Measurements from ENCODE around the gene C1orf159. TPM values are rescaled to one million over a fixed set of nuclear protein-coding genes. Genes with fewer than 3 reads are reported as not detected.

C1orf159 gene
- total and polyA plus RNA-seq, 2 experiments from 2014 or later: 11.4 to 13.1 TPM

GRCh38 chr1:1065265-1065939, 50.5 kb downstream of the C1orf159 start:
- TF ChIP-seq EZH2 (IDR thresholded peaks at IDR 0.05; ENCODE audit: insufficient read depth, poor library complexity, severe bottlenecking): no peak
- no peak for TF ChIP-seq EZH2phosphoT487 (IDR thresholded peaks at IDR 0.05; ENCODE audit: insufficient read depth, low read depth)
- Histone ChIP-seq H3K4me1 (ENCODE audit: insufficient read depth) (no peaks in the 10 kb centered on the region), H3K9ac (no peak overlapping the region), H2AFZ (no peak overlapping the region), H3K4me3 (no peak overlapping the region), H3K79me2 (ENCODE audit: insufficient read depth) (no peaks in the 10 kb centered on the region), H4K20me1 (ENCODE audit: insufficient read depth) (no peaks in the 10 kb centered on the region), H3K27me3 (replicated peaks; ENCODE audit: insufficient read depth) (peaks cover 13% of the 10 kb centered on the region), H3F3A (ENCODE audit: insufficient read depth) (no peaks in the 10 kb centered on the region), H3K27ac (no peak overlapping the region), H3K9me2 (ENCODE audit: insufficient read depth) (no peaks in the 10 kb centered on the region), H3K4me2 (ENCODE audit: unreplicated experiment) (no peak overlapping the region), H3K36me3 (ENCODE audit: low read depth) (no peaks in the 10 kb centered on the region), H3K9me3 (ENCODE audit: low read depth) (no peaks in the 10 kb centered on the region)
- DNase-seq: no peak
- WGBS, 2 experiments (ENCODE audit: low coverage in 1 of 2, low lambda C conversion rate in 2 of 2, missing lambda C conversion rate in 2 of 2): 59 to 63% methylated on average over 18 to 20 of the region's 20 CpGs
- in situ Hi-C loops (cut with MboI): no loop called here

- 13 to 16% methylated on average over 35 to 50 of the region's 50 CpGs for WGBS, 2 experiments (ENCODE audit: low coverage in 1 of 2, low lambda C conversion rate in 2 of 2, missing lambda C conversion rate in 2 of 2)
- no peaks in the 10 kb centered on the region for H3K79me2 ChIP-seq (ENCODE audit: insufficient read depth)
- H3K4me2 ChIP-seq (ENCODE audit: unreplicated experiment): no peak overlapping the region
- H3K4me3 ChIP-seq: no peak overlapping the region
- no peaks in the 10 kb centered on the region for H3K4me1 ChIP-seq (ENCODE audit: insufficient read depth)
- peaks cover 21% of the 10 kb centered on the region for H3K27me3 ChIP-seq (replicated peaks; ENCODE audit: insufficient read depth)
- H2AFZ ChIP-seq: no peak overlapping the region
- no peaks in the 10 kb centered on the region for H3K9me2 ChIP-seq (ENCODE audit: insufficient read depth)
- H3K9me3 ChIP-seq (ENCODE audit: low read depth): no peaks in the 10 kb centered on the region
- in situ Hi-C loops (cut with MboI): no loop called here
- no peak for TF ChIP-seq EZH2 (IDR thresholded peaks at IDR 0.05; ENCODE audit: insufficient read depth, poor library complexity, severe bottlenecking)
- TF ChIP-seq EZH2phosphoT487 (IDR thresholded peaks at IDR 0.05; ENCODE audit: insufficient read depth, low read depth): no peak
- no peak overlapping the region for H3K9ac ChIP-seq
- no peaks in the 10 kb centered on the region for H3F3A ChIP-seq (ENCODE audit: insufficient read depth)
- no peak overlapping the region for H3K27ac ChIP-seq
- H3K36me3 ChIP-seq (ENCODE audit: low read depth): no peaks in the 10 kb centered on the region
- no peaks in the 10 kb centered on the region for H4K20me1 ChIP-seq (ENCODE audit: insufficient read depth)
- DNase-seq: peak; percentile 75
Observed at GRCh38 chr1:1063945-1064831, 51.7 kb downstream of the C1orf159 start.

- no peak overlapping the region for H3K4me2 ChIP-seq (ENCODE audit: unreplicated experiment)
- WGBS, 2 experiments (ENCODE audit: low coverage in 1 of 2, low lambda C conversion rate in 2 of 2, missing lambda C conversion rate in 2 of 2): 58 to 68% methylated on average over 16 to 24 of the region's 24 CpGs
- no peaks in the 10 kb centered on the region for H3K9me3 ChIP-seq (ENCODE audit: low read depth)
- DNase-seq: no peak
- no peak overlapping the region for H3K4me3 ChIP-seq
- no peak overlapping the region for H3K27ac ChIP-seq
- H2AFZ ChIP-seq: no peak overlapping the region
- H3K4me1 ChIP-seq (ENCODE audit: insufficient read depth): no peaks in the 10 kb centered on the region
- H3K27me3 ChIP-seq (replicated peaks; ENCODE audit: insufficient read depth): peaks cover 21% of the 10 kb centered on the region
- H3K9ac ChIP-seq: no peak overlapping the region
- TF ChIP-seq EZH2phosphoT487 (IDR thresholded peaks at IDR 0.05; ENCODE audit: insufficient read depth, low read depth): no peak
- TF ChIP-seq EZH2 (IDR thresholded peaks at IDR 0.05; ENCODE audit: insufficient read depth, poor library complexity, severe bottlenecking): no peak
- no peaks in the 10 kb centered on the region for H3F3A ChIP-seq (ENCODE audit: insufficient read depth)
- no peaks in the 10 kb centered on the region for H3K79me2 ChIP-seq (ENCODE audit: insufficient read depth)
- no peaks in the 10 kb centered on the region for H4K20me1 ChIP-seq (ENCODE audit: insufficient read depth)
- in situ Hi-C loops (cut with MboI): no loop called here
- H3K9me2 ChIP-seq (ENCODE audit: insufficient read depth): no peaks in the 10 kb centered on the region
- no peaks in the 10 kb centered on the region for H3K36me3 ChIP-seq (ENCODE audit: low read depth)
Observed at GRCh38 chr1:1063261-1063944, 52.5 kb downstream of the C1orf159 start.

GRCh38 chr1:1062348-1063163, 53.3 kb downstream of the C1orf159 start:
- Histone ChIP-seq H3K4me2 (ENCODE audit: unreplicated experiment) (no peak overlapping the region), H3K36me3 (ENCODE audit: low read depth) (no peaks in the 10 kb centered on the region), H3K79me2 (ENCODE audit: insufficient read depth) (no peaks in the 10 kb centered on the region), H4K20me1 (ENCODE audit: insufficient read depth) (no peaks in the 10 kb centered on the region), H3K9ac (no peak overlapping the region), H3K4me3 (no peak overlapping the region), H3K27ac (no peak overlapping the region), H3K4me1 (ENCODE audit: insufficient read depth) (no peaks in the 10 kb centered on the region), H3K9me3 (ENCODE audit: low read depth) (no peaks in the 10 kb centered on the region), H3K9me2 (ENCODE audit: insufficient read depth) (no peaks in the 10 kb centered on the region), H2AFZ (no peak overlapping the region), H3F3A (ENCODE audit: insufficient read depth) (no peaks in the 10 kb centered on the region), H3K27me3 (replicated peaks; ENCODE audit: insufficient read depth) (peaks cover 24% of the 10 kb centered on the region)
- TF ChIP-seq EZH2phosphoT487 (IDR thresholded peaks at IDR 0.05; ENCODE audit: insufficient read depth, low read depth) (no peak), EZH2 (IDR thresholded peaks at IDR 0.05; ENCODE audit: insufficient read depth, poor library complexity, severe bottlenecking) (no peak)
- 25% methylated on average over 22 to 27 of the region's 29 CpGs for WGBS, 2 experiments (ENCODE audit: low coverage in 1 of 2, low lambda C conversion rate in 2 of 2, missing lambda C conversion rate in 2 of 2)
- in situ Hi-C loops (cut with MboI): no loop called here
- DNase-seq: peak; percentile 29
